IPS-18a (cell line): ENCODE results near the gene ADAM19.

ENCODE experiments used
- H3K27ac ChIP-seq: one replicate; pipeline ENCODE4 v1.5.1; 2013; ENCODE audit warnings: low read length
- H3K27me3 ChIP-seq: one replicate; pipeline ENCODE4 v1.6.1; 2013; ENCODE audit warnings: mild to moderate bottlenecking, low read length; ENCODE audit not compliant: control insufficient read depth, insufficient read depth
- H3K36me3 ChIP-seq: one replicate; pipeline ENCODE4 v1.6.1; 2013; ENCODE audit warnings: low read depth, low read length; ENCODE audit not compliant: control insufficient read depth
- H3K4me1 ChIP-seq: one replicate; pipeline ENCODE4 v1.6.1; 2013; ENCODE audit warnings: low read depth, low read length; ENCODE audit not compliant: control insufficient read depth
- H3K4me3 ChIP-seq: one replicate; pipeline ENCODE4 v1.5.1; 2013; ENCODE audit warnings: low read length
- H3K9ac ChIP-seq: one replicate; pipeline ENCODE4 v1.6.1; 2013; ENCODE audit warnings: mild to moderate bottlenecking, low read length, moderate library complexity
- H3K9me3 ChIP-seq: one replicate; pipeline ENCODE4 v1.6.1; 2013; ENCODE audit warnings: low read depth, low read length; ENCODE audit not compliant: control insufficient read depth

ADAM19 gene

DNA sequence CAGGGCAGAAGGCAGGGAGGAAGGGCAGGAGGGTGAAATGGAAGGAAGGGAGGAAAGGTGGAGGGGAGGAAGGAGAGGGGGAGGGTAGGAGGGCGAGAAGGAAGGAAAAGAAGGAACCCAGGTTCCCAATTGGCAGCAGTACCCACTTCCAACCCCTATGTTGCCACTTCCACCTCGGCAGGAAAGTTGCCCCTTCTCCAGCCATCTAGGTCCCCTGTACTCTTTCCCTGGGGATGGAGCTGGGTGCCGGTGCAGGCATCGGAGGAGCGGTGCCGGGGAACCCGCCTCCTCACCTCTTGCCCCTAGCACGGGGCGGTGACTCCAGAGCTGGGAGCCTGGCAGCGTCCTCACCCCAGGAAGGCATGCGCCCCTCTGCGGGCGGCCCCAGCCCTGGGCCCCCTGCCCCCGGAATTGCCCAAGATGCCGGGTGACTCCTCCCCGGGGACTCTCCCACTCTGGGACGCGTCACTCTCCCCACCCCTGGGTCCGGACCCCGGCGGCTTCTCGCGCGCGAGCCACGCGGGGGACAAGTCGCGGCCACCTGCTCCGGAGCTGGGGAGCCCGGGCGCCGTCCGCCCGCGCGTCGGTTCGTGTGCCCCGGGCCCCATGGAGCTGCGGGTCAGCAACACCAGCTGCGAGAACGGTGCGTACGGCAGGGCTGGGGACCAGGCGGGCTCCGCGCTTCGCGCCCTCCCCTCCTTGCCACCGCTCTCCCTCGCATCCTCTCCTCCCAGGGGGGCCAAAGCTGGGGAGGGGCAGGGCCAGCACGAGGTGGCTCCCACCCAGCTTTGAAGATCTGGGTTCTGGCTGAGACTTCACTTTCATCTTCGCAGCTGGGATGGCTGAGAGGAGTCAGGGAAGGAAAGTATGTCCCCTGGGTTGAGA lies 115.6 kb downstream of the ADAM19 start, which contains the start of gene NIPAL4:
NIPAL4 (plus strand) TSS at position 499 of the 885 bp plus-strand sequence; CDS start at position 607, 108 bp downstream.
- no peaks in the 10 kb centered on the region for H3K9me3 ChIP-seq
- no peak within 1 kb of the TSS for H3K27ac ChIP-seq
- no peak within 1 kb of the TSS for H3K9ac ChIP-seq
- no peaks in the 10 kb centered on the region for H3K36me3 ChIP-seq
- peak within 1 kb of the TSS; percentile 68 for H3K4me3 ChIP-seq
- H3K4me1 ChIP-seq = peaks cover 22% of the 10 kb centered on the region
- H3K27me3 ChIP-seq = peaks cover 40% of the 10 kb centered on the region

DNA sequence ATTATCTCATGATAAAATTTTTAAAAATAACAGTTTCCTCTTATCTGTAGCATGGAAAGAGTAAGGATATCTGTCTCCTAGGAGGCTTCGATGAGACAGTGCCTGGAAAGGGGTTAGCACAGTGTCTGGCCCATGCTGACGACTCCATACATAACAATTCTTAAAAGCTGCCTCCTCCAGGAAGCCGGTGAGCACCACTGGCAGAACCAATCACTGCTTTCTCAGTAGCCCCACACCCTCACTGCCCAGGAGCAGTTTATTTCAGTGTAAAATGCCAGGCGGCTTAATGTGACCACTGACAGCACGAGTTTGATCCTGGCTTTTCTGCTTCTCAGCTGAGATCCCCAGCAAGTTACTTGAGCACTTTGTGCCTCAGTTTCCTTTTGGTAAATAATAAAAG lies 116.7 kb downstream of the ADAM19 start:
- Histone ChIP-seq H3K27ac (no peak overlapping the region), H3K27me3 (peaks cover 40% of the 10 kb centered on the region), H3K4me3 (no peak overlapping the region), H3K4me1 (peaks cover 12% of the 10 kb centered on the region), H3K36me3 (no peaks in the 10 kb centered on the region), H3K9ac (no peak overlapping the region), H3K9me3 (no peaks in the 10 kb centered on the region)

DNA sequence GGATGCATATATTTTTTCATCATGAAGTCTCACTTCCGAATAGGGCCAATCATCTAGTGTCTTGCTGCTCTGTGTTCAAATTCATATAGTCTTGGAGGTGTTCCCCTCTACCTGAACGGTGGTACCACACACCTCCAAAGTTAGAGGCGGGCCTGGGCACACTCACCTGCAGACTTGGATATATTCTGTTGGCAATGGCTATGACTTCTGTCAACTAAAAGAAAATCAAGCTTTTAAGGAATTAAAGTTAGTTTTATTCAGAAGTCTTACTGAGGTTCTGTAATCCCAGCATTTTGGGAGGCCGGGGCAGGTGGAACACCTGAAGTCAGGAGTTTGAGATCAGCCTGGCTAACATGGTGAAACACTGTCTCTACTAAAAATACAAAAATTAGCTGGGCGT lies 118.2 kb downstream of the ADAM19 start:
- Histone ChIP-seq H3K9me3 (no peaks in the 10 kb centered on the region), H3K36me3 (no peaks in the 10 kb centered on the region), H3K4me3 (no peak overlapping the region), H3K27ac (no peak overlapping the region), H3K9ac (no peak overlapping the region), H3K27me3 (peaks cover 40% of the 10 kb centered on the region), H3K4me1 (peaks cover 12% of the 10 kb centered on the region)

DNA sequence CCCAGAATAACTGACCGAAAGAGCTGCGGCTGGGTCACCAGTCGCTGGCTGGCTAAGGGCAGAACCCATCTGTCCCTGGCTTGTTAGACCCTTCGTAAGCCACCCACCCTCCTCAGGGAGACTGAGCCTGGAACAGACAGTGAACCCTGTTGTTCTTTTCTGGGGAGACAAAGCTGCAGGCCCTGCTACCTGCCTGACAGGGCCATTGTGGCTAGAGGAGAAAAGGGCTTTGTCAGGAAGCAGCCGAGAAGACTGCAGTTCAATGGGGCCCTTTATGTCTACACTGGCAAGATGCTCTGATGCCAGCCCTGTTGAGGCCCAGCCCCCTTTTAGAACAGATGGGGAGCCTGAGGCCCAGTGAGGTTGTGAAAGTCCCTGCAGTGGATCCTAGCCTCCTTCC lies 119.3 kb downstream of the ADAM19 start:
- Histone ChIP-seq H3K27ac (no peak overlapping the region), H3K36me3 (no peaks in the 10 kb centered on the region), H3K9me3 (no peaks in the 10 kb centered on the region), H3K4me3 (no peak overlapping the region), H3K4me1 (peaks cover 12% of the 10 kb centered on the region), H3K27me3 (peaks cover 34% of the 10 kb centered on the region), H3K9ac (no peak overlapping the region)

- H3K27ac ChIP-seq = no peak overlapping the region
- no peaks in the 10 kb centered on the region for H3K36me3 ChIP-seq
- H3K9ac ChIP-seq = no peak overlapping the region
- H3K4me1 ChIP-seq = peaks cover 12% of the 10 kb centered on the region
- H3K9me3 ChIP-seq = no peaks in the 10 kb centered on the region
- peaks cover 21% of the 10 kb centered on the region for H3K27me3 ChIP-seq
- no peak overlapping the region for H3K4me3 ChIP-seq
Measured at GRCh38 chr5:157455057-157455456, 120.5 kb downstream of the ADAM19 start.

GRCh38 chr5:157454273-157454672 lies 121.3 kb downstream of the ADAM19 start:
- Histone ChIP-seq H3K36me3 (no peaks in the 10 kb centered on the region), H3K9me3 (no peaks in the 10 kb centered on the region), H3K27me3 (peaks cover 14% of the 10 kb centered on the region), H3K4me1 (peaks cover 11% of the 10 kb centered on the region), H3K4me3 (no peak overlapping the region), H3K9ac (no peak overlapping the region), H3K27ac (no peak overlapping the region)

DNA sequence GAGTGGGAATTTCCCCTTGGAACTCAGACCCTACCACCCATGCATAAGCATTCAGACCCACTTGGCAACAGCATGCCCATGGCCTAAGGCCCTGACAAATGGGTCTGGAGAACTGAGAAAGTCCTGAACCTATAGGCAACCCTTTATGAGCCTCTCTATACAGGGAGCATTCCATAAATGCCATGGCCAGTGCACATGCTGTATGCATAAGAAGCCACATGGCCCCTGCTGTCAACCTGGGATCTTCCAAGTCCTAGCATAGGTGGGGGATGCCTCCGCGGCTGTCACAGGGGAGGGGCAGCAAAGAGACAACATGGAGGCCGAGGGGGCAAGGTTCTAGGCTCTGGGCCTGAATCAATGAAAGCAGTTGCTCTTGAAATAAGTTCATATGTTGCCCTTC lies 123.8 kb downstream of the ADAM19 start:
- no peaks in the 10 kb centered on the region for H3K36me3 ChIP-seq
- H3K27me3 ChIP-seq = no peaks in the 10 kb centered on the region
- H3K4me1 ChIP-seq = no peaks in the 10 kb centered on the region
- no peak overlapping the region for H3K4me3 ChIP-seq
- no peaks in the 10 kb centered on the region for H3K9me3 ChIP-seq
- H3K9ac ChIP-seq = no peak overlapping the region
- no peak overlapping the region for H3K27ac ChIP-seq

DNA sequence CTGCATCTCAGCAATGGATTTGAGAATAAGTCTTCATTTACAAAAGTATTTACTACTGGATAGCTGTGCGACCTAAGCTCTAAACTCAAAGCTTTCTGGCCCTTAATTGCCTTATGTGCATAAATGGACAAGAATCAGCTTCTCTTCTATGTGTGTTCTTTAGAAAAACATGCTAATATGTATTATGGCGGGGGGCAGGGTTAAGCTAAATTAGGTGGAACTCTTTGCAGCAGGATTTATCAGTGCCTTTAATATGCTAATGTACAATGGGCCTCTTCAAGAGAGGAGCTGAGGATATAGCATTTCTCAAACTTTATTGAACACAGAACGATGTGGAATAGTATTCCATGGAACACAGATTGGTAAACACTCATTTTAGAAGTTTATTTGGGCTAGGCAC lies 125.6 kb downstream of the ADAM19 start:
- no peaks in the 10 kb centered on the region for H3K9me3 ChIP-seq

GRCh38 chr5:157449011-157449723 lies 126.4 kb downstream of the ADAM19 start:
- Histone ChIP-seq H3K9me3 (no peaks in the 10 kb centered on the region), H3K27me3 (no peaks in the 10 kb centered on the region), H3K4me3 (no peak overlapping the region), H3K9ac (no peak overlapping the region), H3K4me1 (no peaks in the 10 kb centered on the region), H3K27ac (no peak overlapping the region), H3K36me3 (no peaks in the 10 kb centered on the region)

More for the DNA sequence above, 125.6 kb downstream of the ADAM19 start:
- no peak overlapping the region for H3K9ac ChIP-seq
- H3K4me1 ChIP-seq = no peaks in the 10 kb centered on the region
- no peak overlapping the region for H3K4me3 ChIP-seq
- H3K27me3 ChIP-seq = no peaks in the 10 kb centered on the region
- H3K27ac ChIP-seq = no peak overlapping the region
- no peaks in the 10 kb centered on the region for H3K36me3 ChIP-seq

DNA sequence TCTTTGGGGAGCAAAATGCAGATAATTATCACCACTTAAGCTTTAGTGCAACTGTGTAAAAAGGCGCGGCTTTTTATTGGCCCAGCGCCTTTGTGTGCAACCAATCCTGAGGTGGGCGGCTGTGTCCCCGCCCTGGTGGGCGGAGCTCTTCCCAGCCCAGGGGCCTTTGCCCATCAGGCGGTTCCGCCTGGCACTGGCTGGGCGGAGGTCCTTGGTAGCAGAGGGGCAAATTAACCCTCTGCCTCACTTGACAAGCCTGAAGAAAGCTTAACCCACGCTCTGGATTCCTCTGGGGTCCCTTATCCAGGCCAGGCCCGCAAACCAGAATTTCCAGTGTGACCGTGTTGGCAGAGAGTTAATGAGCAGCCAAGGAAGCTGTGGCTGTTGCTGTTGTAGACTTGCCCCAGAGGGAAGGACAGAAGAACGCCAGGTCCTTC lies 128.4 kb downstream of the ADAM19 start:
- Histone ChIP-seq H3K9me3 (no peaks in the 10 kb centered on the region), H3K9ac (no peak overlapping the region), H3K36me3 (no peaks in the 10 kb centered on the region), H3K27me3 (no peaks in the 10 kb centered on the region), H3K4me1 (no peaks in the 10 kb centered on the region), H3K4me3 (no peak overlapping the region), H3K27ac (no peak overlapping the region)

DNA sequence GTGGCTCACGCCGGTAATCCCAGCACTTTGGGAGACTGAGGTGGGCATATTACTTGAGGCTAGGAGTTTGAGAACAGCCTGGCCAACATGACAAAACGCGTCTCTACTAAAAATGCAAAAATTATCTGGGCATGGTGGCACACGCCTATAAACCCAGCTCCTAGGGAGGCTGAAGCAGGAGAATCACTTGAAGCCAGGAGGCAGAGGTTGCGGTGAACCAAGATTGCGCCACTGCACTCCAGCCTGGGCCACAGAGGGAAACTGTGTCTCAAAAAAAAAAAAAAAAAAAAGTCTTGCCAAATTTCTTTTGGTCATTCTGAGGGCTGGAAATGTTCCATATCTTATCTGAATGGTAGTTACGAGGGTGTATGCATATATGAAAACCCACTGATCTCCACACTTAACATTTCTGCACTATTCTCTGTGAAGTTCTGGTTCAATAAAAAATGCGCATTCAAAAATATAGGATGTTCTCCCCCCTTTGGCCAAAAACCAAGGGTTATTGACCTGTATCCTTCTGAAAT lies 129.1 kb downstream of the ADAM19 start:
- no peak overlapping the region for H3K4me3 ChIP-seq
- H3K36me3 ChIP-seq = no peaks in the 10 kb centered on the region
- no peak overlapping the region for H3K27ac ChIP-seq
- no peaks in the 10 kb centered on the region for H3K4me1 ChIP-seq
- no peaks in the 10 kb centered on the region for H3K27me3 ChIP-seq
- H3K9me3 ChIP-seq = no peaks in the 10 kb centered on the region
- no peak overlapping the region for H3K9ac ChIP-seq
